ENCODE data around the gene NPIPA1.
"Not testable (repeated sequence)": the region's sequence is repeated elsewhere in the genome, so short reads cannot be mapped to it uniquely, and the experiment has no call there.

GRCh38 chr16:14982521-14982920 is 45.3 kb downstream of the NPIPA1 start:
- TF ChIP-seq, protein P1, sequence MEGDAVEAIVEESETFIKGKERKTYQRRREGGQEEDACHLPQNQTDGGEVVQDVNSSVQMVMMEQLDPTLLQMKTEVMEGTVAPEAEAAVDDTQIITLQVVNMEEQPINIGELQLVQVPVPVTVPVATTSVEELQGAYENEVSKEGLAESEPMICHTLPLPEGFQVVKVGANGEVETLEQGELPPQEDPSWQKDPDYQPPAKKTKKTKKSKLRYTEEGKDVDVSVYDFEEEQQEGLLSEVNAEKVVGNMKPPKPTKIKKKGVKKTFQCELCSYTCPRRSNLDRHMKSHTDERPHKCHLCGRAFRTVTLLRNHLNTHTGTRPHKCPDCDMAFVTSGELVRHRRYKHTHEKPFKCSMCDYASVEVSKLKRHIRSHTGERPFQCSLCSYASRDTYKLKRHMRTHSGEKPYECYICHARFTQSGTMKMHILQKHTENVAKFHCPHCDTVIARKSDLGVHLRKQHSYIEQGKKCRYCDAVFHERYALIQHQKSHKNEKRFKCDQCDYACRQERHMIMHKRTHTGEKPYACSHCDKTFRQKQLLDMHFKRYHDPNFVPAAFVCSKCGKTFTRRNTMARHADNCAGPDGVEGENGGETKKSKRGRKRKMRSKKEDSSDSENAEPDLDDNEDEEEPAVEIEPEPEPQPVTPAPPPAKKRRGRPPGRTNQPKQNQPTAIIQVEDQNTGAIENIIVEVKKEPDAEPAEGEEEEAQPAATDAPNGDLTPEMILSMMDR (conservative IDR thresholded peaks at IDR 0.05; ENCODE audit: low read length) = not testable (repeated sequence)
- not testable (repeated sequence) for TF ChIP-seq EZH2phosphoT487 (IDR thresholded peaks at IDR 0.05; ENCODE audit: borderline replicate concordance)

Data from Loucy (cell line).